Neural cell (in vitro differentiated cells): ENCODE data around the gene FAM32A. TPM values are rescaled to one million over a fixed set of nuclear protein-coding genes. Genes with fewer than 3 reads are reported as not detected.

Source experiments
- H2AFZ ChIP-seq: fragments of 200-600, 300-800 bp; sonication (generic), shearing (Covaris generic); 2 replicates; pipeline ENCODE4 v1.6.0; 2014; ENCODE audit warnings: low read depth, mild to moderate bottlenecking, antibody characterized with exemption, low read length, moderate library complexity
- H3F3A ChIP-seq: fragments of 200-600 bp; shearing (Covaris generic); 2 replicates; pipeline ENCODE4 v1.6.1; 2016; ENCODE audit warnings: mild to moderate bottlenecking, moderate library complexity, mixed read lengths, antibody characterized with exemption, low read length; ENCODE audit not compliant: insufficient read depth, poor library complexity, severe bottlenecking
- H3K27ac ChIP-seq: fragments of 200-600, 300-800 bp; sonication (generic), shearing (Covaris generic); 2 replicates; pipeline ENCODE4 v1.5.1; 2014; ENCODE audit warnings: mild to moderate bottlenecking, low read length, moderate library complexity
- H3K27me3 ChIP-seq: fragments of 300-800, 200-600 bp; sonication (generic), shearing (Covaris generic); 2 replicates; pipeline ENCODE4 v1.6.0; 2014; ENCODE audit warnings: mild to moderate bottlenecking, low read depth, low read length, moderate library complexity; ENCODE audit not compliant: insufficient read depth
- H3K36me3 ChIP-seq: fragments of 300-800, 200-600 bp; sonication (generic), shearing (Covaris generic); 2 replicates; pipeline ENCODE4 v1.5.1; 2014; ENCODE audit warnings: mild to moderate bottlenecking, antibody characterized with exemption, low read length, moderate library complexity; ENCODE audit not compliant: insufficient read depth
- H3K4me2 ChIP-seq: fragments of 300-800, 200-600 bp; sonication (generic), shearing (Covaris generic); 2 replicates; pipeline ENCODE4 v1.6.0; 2014; ENCODE audit warnings: mild to moderate bottlenecking, low read length
- H3K4me3 ChIP-seq: fragments of 300-800, 200-600 bp; sonication (generic), shearing (Covaris generic); 2 replicates; pipeline ENCODE4 v1.5.1; 2014; ENCODE audit warnings: mild to moderate bottlenecking, low read length, moderate library complexity
- H3K79me2 ChIP-seq: fragments of 200-600 bp; shearing (Covaris generic); replicated peaks from 2 replicates; pipeline ENCODE4 v1.6.0; 2014; ENCODE audit warnings: mild to moderate bottlenecking, low read length, moderate library complexity; ENCODE audit not compliant: insufficient read depth
- H3K9ac ChIP-seq: fragments of 300-800, 200-600 bp; sonication (generic), shearing (Covaris generic); 2 replicates; pipeline ENCODE4 v1.6.1; 2016; ENCODE audit warnings: mild to moderate bottlenecking, low read length, mixed read lengths
- H3K9me2 ChIP-seq: fragments of 200-600 bp; shearing (Covaris generic); 2 replicates; pipeline ENCODE4 v1.6.1; 2016; ENCODE audit warnings: mild to moderate bottlenecking, low read length, mixed read lengths; ENCODE audit not compliant: insufficient read depth
- H3K9me3 ChIP-seq: fragments of 200-600, 300-800 bp; sonication (generic), shearing (Covaris generic); 2 replicates; pipeline ENCODE4 v1.6.1; 2016; ENCODE audit warnings: mild to moderate bottlenecking, mixed run types, low read length, moderate library complexity, mixed read lengths
- H4K20me1 ChIP-seq: fragments of 200-600 bp; shearing (Covaris generic); 2 replicates; pipeline ENCODE4 v1.6.1; 2016; ENCODE audit warnings: mild to moderate bottlenecking, mixed run types; ENCODE audit not compliant: insufficient read depth
- CTCF ChIP-seq: fragments of 450-650 bp; IDR thresholded peaks from 2 replicates; pipeline ENCODE4 v1.5.1; 2014; ENCODE audit warnings: antibody characterized with exemption, mild to moderate bottlenecking, moderate library complexity; ENCODE audit not compliant: poor library complexity, severe bottlenecking
- EP300 ChIP-seq: fragments of 450-650 bp; conservative IDR thresholded peaks from 2 replicates; pipeline ENCODE4 v1.6.1; 2014; ENCODE audit warnings: antibody characterized with exemption, mild to moderate bottlenecking, moderate library complexity; ENCODE audit not compliant: poor library complexity, severe bottlenecking
- EZH2 ChIP-seq: fragments of 200-600, 300-800 bp; shearing (Covaris generic), sonication (generic); IDR thresholded peaks from 2 replicates; pipeline ENCODE4 v1.6.1; 2014; ENCODE audit warnings: antibody characterized with exemption, low read length, borderline replicate concordance, mild to moderate bottlenecking; ENCODE audit not compliant: insufficient read depth, poor library complexity, severe bottlenecking
- MXI1 ChIP-seq: fragments of 450-650 bp; conservative IDR thresholded peaks from 2 replicates; pipeline ENCODE4 v1.6.1; 2014; ENCODE audit warnings: antibody characterized with exemption, mild to moderate bottlenecking; ENCODE audit not compliant: poor library complexity, severe bottlenecking
- POLR2AphosphoS5 ChIP-seq: IDR thresholded peaks from 2 replicates; pipeline ENCODE4 v1.6.1; 2012
- RAD21 ChIP-seq: fragments of 450-650 bp; conservative IDR thresholded peaks from 2 replicates; pipeline ENCODE4 v1.6.1; 2014; ENCODE audit warnings: antibody characterized with exemption, mild to moderate bottlenecking, moderate library complexity
- SMC3 ChIP-seq: fragments of 450-650 bp; conservative IDR thresholded peaks from 2 replicates; pipeline ENCODE4 v1.6.1; 2014; ENCODE audit warnings: antibody characterized with exemption, mild to moderate bottlenecking, moderate library complexity; ENCODE audit not compliant: poor library complexity
- TAF1 ChIP-seq: IDR thresholded peaks from 2 replicates; pipeline ENCODE4 v1.6.1; 2012; ENCODE audit warnings: low read depth
- polyA plus RNA-seq: library from polyadenylated mRNA; depleted of rRNA; stranded (reverse); fragments of >200 nt; gene quantifications from 2 replicates; pipeline ENCODE4 v1.2.3, GENCODE V29; 2014
- TF ChIP-seq, protein P1 (sequence below): IDR thresholded peaks from 2 replicates; pipeline ENCODE4 v1.6.1; 2012; ENCODE audit warnings: borderline replicate concordance

The FAM32A gene
- polyA plus RNA-seq, 1 donor from 2014 or later: 545 TPM

DNA sequence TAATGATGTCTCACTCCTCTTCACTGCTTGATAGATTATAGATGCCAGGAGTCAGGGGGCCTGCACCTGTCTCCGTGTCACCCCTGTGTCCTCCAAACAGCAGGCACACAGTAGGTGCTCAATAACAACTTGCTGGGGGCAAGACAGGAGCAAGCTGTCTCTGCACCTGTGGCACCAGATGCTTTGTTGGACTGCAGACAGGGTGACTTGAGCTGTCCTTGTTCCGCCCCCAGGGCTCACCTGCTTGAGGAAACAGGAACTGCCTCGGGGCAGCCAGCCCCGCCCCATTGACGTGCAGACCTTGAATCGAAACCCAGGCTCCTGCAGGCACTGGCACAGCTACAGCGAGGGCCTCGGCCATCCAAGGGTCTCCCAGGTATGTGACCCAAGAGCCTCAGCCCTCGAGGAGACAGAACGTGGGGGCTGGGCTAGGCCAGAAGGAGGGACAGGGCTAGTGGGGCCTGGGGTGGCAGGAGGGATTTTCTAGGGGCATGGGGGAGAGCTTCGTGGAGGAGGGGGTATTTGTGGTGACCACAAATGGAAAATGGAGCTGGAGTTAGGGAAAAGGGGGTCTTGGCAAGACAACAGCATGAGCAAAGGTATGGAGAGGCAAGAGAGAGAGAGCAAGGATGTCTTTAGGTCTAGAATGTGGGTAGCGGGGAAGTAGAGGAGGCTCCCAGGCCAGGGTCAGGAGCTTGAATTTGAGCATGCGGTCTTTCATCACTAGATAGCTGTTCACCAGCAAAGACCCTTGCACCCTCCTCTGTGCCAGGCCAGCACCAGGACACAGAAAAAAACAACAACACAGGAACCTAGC is 41.6 kb upstream of the FAM32A start, which contains the start of gene HSH2D:
HSH2D (plus strand) TSS at position 287 of the 817 bp plus-strand sequence. CDS start 5,066 bp downstream, outside the sequence.
- Histone ChIP-seq H3K36me3 (no peaks in the 10 kb centered on the region), H3K9me2 (no peaks in the 10 kb centered on the region), H3F3A (no peaks in the 10 kb centered on the region), H4K20me1 (no peaks in the 10 kb centered on the region), H3K27ac (no peak within 1 kb of the TSS), H3K4me3 (no peak within 1 kb of the TSS), H3K9me3 (no peaks in the 10 kb centered on the region), H3K9ac (no peak within 1 kb of the TSS), H2AFZ (no peak within 1 kb of the TSS), H3K4me2 (no peak within 1 kb of the TSS), H3K79me2 (no peaks in the 10 kb centered on the region), H3K27me3 (no peaks in the 10 kb centered on the region)
- TF ChIP-seq POLR2AphosphoS5: no peak
- TF ChIP-seq RAD21: no peak
- TF ChIP-seq, protein P1, sequence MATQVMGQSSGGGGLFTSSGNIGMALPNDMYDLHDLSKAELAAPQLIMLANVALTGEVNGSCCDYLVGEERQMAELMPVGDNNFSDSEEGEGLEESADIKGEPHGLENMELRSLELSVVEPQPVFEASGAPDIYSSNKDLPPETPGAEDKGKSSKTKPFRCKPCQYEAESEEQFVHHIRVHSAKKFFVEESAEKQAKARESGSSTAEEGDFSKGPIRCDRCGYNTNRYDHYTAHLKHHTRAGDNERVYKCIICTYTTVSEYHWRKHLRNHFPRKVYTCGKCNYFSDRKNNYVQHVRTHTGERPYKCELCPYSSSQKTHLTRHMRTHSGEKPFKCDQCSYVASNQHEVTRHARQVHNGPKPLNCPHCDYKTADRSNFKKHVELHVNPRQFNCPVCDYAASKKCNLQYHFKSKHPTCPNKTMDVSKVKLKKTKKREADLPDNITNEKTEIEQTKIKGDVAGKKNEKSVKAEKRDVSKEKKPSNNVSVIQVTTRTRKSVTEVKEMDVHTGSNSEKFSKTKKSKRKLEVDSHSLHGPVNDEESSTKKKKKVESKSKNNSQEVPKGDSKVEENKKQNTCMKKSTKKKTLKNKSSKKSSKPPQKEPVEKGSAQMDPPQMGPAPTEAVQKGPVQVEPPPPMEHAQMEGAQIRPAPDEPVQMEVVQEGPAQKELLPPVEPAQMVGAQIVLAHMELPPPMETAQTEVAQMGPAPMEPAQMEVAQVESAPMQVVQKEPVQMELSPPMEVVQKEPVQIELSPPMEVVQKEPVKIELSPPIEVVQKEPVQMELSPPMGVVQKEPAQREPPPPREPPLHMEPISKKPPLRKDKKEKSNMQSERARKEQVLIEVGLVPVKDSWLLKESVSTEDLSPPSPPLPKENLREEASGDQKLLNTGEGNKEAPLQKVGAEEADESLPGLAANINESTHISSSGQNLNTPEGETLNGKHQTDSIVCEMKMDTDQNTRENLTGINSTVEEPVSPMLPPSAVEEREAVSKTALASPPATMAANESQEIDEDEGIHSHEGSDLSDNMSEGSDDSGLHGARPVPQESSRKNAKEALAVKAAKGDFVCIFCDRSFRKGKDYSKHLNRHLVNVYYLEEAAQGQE: no peak
- TF ChIP-seq CTCF: no peak
- TF ChIP-seq TAF1: no peak
- no peak for TF ChIP-seq EZH2
- TF ChIP-seq MXI1: no peak
- no peak for TF ChIP-seq SMC3
- no peak for TF ChIP-seq EP300

GRCh38 chr19:16144216-16144581 is 41.0 kb upstream of the FAM32A start:
- no peaks in the 10 kb centered on the region for H3F3A ChIP-seq
- no peaks in the 10 kb centered on the region for H3K9me3 ChIP-seq
- no peak for TF ChIP-seq CTCF
- TF ChIP-seq EZH2: no peak
- no peak for TF ChIP-seq EP300
- no peak for TF ChIP-seq TAF1
- TF ChIP-seq MXI1: no peak
- TF ChIP-seq, protein P1: no peak
- no peak for TF ChIP-seq RAD21
- TF ChIP-seq SMC3: no peak
- TF ChIP-seq POLR2AphosphoS5: no peak
- H4K20me1 ChIP-seq: no peaks in the 10 kb centered on the region
- no peaks in the 10 kb centered on the region for H3K9me2 ChIP-seq
- H3K36me3 ChIP-seq: no peaks in the 10 kb centered on the region
- H3K27ac ChIP-seq: no peak overlapping the region
- no peak overlapping the region for H3K4me3 ChIP-seq
- no peak overlapping the region for H2AFZ ChIP-seq
- H3K27me3 ChIP-seq: no peaks in the 10 kb centered on the region
- no peak overlapping the region for H3K9ac ChIP-seq
- H3K79me2 ChIP-seq: no peaks in the 10 kb centered on the region
- no peak overlapping the region for H3K4me2 ChIP-seq
